GM18505 (cell line): ENCODE measurements around the gene POU6F2.
"Not testable (repeated sequence)": the region's sequence is repeated elsewhere in the genome, so short reads cannot be mapped to it uniquely, and the experiment has no call there.

Experiments
- ATAC-seq: cut with Tn5 transposase; IDR thresholded peaks from one replicate; pipeline ENCODE4 v1.9.1; 2021; ENCODE audit not compliant: unreplicated experiment
- POLR2A ChIP-seq: IDR thresholded peaks from 4 replicates; pipeline ENCODE4 v1.6.1; 2011; ENCODE audit warnings: borderline replicate concordance; ENCODE audit not compliant: insufficient read depth, insufficient read length; ENCODE audit errors: extremely low read depth

Gene POU6F2, protein sequence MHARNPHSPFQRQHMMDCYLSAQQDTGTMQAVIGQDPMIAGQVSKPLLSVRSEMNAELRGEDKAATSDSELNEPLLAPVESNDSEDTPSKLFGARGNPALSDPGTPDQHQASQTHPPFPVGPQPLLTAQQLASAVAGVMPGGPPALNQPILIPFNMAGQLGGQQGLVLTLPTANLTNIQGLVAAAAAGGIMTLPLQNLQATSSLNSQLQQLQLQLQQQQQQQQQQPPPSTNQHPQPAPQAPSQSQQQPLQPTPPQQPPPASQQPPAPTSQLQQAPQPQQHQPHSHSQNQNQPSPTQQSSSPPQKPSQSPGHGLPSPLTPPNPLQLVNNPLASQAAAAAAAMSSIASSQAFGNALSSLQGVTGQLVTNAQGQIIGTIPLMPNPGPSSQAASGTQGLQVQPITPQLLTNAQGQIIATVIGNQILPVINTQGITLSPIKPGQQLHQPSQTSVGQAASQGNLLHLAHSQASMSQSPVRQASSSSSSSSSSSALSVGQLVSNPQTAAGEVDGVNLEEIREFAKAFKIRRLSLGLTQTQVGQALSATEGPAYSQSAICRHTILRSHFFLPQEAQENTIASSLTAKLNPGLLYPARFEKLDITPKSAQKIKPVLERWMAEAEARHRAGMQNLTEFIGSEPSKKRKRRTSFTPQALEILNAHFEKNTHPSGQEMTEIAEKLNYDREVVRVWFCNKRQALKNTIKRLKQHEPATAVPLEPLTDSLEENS

DNA sequence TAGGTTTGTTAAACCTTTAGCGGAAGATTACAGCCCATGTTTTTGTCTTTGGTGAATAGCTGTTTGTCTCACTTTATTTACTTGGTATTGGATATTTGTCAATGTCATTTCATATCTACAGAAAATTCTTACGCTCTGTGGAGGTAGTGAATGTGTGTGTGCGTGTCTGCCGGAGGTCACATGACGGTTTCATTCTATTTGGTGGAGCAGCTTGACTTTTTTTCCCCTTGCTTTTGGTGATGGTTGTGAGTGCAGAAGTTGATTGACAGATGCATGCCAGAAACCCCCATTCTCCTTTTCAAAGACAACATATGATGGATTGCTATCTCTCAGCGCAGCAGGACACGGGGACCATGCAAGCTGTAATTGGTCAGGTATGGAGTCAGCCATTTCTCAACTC lies at the start of gene POU6F2:
POU6F2 (plus strand) TSS at position 225 of the 400 bp plus-strand sequence; CDS start at position 270, 45 bp downstream.
- ATAC-seq: no peak

DNA sequence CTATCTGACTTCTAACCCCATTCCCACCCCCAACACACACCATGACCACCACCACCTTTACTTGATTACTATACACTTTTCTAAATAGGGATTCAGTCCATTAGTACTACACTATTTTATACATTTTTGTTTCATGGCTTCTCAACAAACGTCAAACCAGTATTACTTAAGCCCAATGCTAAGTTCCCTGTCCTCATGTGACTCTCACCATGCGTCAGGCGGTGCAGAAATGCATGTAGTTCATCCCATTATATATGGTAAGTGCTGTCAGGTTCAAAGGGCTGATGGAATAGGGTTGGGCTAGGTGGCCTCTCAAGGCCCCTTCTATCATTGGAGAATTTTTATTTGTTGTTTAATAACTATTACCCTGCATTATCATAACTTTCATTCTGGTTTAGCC lies 49.2 kb upstream of the POU6F2 start:
- no peak for ATAC-seq
- no peak for TF ChIP-seq POLR2A

More for the DNA sequence above, at the start of gene POU6F2:
- no peak for TF ChIP-seq POLR2A

DNA sequence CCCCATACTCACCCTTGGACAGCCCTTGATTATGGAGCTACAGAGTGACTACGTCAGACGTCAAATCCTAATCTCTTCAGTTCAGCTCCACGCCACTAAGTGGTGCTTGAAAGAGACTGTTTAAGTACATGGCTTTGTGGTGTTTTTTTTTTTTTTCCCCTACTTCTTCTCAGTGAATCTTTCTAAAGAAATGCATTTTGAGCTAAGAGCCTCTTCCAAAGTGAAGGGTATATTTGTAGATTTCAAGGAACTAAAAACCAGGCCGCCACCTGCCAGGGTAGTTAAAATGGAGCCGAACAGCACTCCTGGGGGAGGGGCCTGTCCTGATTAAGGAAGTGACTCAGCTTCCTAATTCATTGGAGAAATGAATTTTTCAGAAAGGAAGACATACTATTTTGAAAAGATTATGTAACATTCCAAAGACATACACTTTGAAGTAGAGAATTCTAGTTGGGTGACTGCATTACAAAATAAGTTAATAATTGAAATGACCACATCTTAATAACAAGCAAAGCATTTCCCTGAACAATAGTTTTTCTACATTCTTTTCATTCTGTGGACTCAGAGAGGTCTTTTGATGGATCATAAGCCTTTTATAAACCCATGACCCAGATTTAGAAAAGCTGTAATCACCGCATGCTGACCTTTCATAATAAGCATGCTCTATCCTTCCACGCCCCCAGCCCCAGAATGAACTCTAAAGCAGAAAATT lies 48.1 kb upstream of the POU6F2 start:
- ATAC-seq: no peak
- TF ChIP-seq POLR2A: no peak

DNA sequence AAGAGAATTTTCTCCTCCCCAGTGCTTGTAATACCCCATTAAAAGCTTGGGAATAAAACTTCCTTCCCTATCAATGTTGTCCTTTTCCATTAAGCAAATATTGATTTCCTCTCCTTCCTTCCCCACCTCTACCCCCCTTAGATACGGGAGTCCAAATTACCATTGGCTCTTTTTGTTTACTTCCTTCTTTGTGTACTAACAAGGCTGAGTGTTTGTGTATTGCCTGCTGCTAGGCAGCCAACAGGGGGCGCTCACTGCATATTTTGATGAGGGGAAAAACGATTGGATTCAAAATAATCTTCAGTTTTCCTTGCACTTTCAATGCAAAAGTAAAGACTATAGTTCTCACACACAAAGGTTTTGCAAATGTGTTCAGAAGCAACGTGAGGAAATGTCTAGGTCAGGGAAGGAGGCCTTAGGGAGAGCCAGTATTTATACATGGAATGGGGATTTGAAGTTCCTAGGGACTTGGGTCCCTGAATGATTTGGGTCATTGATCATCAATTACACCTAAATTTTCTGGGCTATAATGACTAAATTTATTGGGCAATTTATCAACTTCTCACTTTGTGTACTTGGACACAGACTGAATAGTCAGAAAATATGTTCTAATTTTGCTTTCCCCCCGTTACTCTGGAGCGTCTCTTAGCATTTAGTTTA lies 45.1 kb upstream of the POU6F2 start:
- no peak for ATAC-seq
- TF ChIP-seq POLR2A: no peak

DNA sequence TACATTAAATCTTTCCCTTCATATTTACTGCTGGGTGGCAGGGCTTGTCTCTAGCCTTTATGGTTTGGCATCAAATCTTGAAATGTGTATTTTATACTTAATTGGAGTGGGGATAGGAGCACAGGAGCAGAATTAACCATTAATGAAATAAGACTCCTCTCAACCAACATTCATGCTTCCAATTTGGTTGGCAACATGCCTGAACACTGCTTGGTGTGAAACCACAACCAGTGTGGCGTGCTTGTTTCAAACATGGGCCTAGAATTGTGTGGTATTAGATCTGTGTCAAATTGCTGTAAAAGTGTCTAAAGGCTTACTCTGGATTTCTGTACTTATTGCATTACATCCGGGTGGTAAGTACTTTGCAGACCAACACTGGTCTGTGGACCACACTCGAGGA lies 43.7 kb upstream of the POU6F2 start:
- TF ChIP-seq POLR2A: no peak
- ATAC-seq: no peak

DNA sequence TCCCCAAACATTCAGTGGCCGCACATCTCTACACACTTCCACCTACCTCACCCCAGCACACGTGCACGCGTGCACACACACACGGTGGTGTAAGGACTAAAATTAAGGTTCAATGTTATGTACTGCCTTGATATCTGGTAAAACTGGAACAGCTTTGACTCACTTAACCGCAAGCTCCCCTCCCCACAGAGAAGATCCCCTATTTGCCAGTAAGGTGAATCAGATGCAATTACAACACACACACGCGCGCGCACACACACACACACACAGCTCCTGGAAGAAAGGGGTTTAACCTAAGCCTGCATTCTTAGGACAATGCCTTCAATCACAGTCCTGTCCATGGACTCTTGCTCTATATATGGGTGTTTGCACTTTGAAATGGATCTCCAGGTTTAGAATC lies 43.2 kb upstream of the POU6F2 start:
- no peak for ATAC-seq
- TF ChIP-seq POLR2A: no peak

DNA sequence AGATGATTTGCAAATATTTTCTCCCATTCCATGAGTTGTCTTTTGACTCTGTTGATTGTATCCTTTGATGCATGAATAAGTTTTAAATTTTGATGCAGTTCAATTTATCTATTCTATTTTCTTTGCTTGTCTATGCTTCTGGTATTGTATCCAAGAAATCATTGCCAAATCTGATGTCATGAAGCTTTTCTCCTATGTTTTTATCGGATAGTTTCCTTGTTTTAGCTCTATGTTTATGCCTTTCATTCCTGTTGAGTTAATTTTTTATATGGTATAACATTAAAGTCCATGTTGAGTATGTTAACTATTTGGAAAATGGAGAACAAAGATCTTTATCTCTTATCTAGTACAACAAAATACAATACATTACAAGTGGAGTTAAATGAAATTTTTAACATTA lies 41.1 kb upstream of the POU6F2 start:
- ATAC-seq: no peak
- no peak for TF ChIP-seq POLR2A

DNA sequence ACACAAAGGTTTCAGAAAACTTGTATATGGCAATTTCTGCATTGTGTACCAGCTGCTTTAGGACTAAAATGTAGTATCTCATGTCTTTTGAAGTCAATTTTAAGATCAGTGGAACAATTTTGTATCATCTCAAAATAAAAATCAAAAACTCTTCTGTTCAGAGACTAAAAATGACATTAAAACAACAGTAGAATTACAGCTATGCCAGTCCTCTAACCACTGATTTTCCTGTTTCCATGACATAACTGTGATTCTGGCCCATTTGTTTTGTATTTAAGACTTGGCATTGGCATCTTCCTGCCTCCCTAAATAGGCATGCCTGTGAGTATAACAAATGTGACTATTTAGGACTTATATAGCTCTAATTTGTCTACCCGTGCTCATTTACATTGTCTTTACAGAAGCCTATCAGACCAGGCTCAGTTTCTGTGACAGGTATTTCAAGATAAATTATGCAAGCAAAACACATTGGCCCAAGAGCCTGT lies 39.7 kb upstream of the POU6F2 start:
- TF ChIP-seq POLR2A: no peak
- no peak for ATAC-seq

DNA sequence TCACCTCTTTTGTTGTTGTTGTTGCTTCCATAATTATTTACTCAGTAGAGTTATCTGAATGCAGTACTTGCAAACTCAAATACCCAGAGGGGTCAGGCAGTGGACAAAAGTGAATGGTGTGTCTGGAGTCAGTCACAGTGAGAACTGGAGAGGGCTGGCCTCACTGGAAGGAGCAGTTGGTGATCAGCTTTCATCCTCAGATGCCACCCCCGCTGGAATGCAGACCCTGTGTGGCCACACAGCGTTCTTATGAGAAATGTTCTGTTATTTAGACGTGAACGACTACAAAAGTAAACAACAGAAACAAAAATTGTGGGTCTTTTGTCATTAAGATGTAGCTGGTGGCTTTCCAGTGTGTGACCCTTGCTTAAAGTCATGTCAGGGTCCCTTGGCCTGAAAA lies 39.1 kb upstream of the POU6F2 start:
- ATAC-seq: no peak
- TF ChIP-seq POLR2A: no peak

DNA sequence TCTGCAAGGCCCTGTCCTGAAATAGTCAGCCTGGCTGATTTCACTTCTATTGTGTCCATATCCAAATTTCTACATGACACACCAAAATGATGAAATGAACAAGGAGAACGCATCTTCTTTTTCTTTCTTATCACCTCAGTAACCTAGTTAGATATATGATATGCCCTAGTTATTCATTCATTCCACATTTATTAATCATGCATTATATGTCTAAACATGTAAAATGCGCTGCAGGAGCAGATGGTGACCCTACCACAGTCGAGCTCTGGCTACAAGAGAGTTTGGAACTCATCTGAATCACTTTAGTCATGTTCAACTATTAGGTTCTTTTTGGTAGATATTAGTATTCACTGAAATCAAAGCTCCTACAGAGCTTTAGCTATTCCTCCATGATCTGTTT lies 36.9 kb upstream of the POU6F2 start:
- TF ChIP-seq POLR2A: no peak
- no peak for ATAC-seq

DNA sequence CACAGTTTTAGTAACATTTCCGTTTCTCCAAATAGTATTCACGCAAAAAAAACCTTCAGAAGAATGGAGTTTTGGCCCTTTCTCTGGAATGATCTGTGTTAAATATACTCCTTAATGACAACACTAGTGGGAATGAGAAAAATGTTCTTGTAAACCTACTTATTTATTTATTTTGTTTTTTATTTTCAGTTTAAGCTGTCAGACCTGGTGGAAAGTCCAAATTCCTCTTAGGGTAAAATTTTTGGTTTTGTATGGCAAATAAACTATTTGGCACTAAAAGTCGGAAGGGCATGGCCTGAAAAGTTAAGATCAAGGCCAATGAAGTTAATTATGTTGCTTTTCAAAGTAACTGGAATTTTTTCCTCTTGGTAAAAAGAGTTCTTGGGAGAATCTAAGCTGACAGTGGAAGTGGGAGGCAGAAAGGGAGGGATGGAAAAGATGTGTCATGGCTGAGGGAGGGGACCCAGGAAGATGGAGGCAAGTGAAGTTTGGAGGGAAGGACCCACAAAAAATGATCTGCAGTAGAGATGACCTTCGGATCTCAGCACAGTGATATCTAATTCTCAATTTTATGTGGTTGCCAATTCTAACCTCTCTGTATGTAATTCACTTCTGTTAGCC lies 35.2 kb upstream of the POU6F2 start:
- TF ChIP-seq POLR2A: no peak
- no peak for ATAC-seq

DNA sequence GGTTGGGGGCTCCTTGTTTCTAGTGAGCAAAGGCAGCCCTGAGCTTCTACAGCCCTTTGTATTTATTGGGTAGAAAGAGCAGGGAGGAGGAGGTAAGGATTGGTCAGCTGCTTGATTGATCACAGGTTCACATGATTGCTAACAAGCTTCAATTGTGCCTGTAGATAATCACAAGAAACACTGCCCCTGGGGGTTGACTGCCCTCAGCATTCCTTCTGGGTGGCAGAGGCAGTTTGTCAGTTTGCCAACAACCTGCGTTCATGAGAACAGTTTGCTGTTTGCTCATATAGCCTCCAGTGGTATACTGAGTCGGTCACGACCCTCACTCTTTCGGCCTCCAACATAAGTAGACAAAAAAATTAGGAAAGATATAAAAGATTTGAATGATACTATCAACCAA lies 30.2 kb upstream of the POU6F2 start:
- not testable (repeated sequence) for ATAC-seq

DNA sequence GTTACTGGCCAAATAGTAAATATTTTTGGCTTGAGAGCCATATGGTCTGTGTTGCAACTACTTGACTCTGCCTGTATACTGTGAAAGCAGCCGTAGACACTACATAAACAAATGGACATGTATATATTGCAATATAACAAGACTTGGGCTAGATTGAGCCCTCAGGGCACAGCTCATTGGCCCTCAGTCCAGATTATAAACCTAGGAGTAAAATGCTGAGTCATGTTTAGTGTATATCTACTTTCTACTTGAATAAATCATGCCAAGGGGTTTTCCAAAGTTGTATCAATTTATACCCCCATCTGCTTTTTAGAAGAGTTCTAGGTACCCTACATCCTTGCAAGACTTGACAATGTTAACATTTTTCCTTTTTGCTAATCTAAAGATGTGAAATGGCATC lies 27.4 kb upstream of the POU6F2 start:
- TF ChIP-seq POLR2A: no peak
- ATAC-seq: no peak
